Measurements from ENCODE around the gene PCDH9. TPM values are rescaled to one million over a fixed set of nuclear protein-coding genes. Genes with fewer than 3 reads are reported as not detected.

PCDH9 gene
- total RNA-seq, 1 experiment from 2014 or later: 10.1 TPM

GRCh38 chr13:66974174-66974573, 256.0 kb downstream of the PCDH9 start:
- no peaks in the 10 kb centered on the region for H3K36me3 Mint-ChIP-seq (ENCODE audit: insufficient read depth, unreplicated experiment)
- H3K4me1 Mint-ChIP-seq (ENCODE audit: insufficient read depth, unreplicated experiment): peaks cover 9% of the 10 kb centered on the region
- POLR2A ChIA-PET: no interaction called here
- DNase-seq (ENCODE audit: unreplicated experiment): no peak
- BruUV-seq (replicated peaks): no TSS peak
- H3K27ac Mint-ChIP-seq (ENCODE audit: low read depth, unreplicated experiment): no peak overlapping the region
- no peaks in the 10 kb centered on the region for H3K27me3 Mint-ChIP-seq (ENCODE audit: insufficient read depth, unreplicated experiment)
- CTCF ChIA-PET: interaction anchor here (0.9 kb wide), 1 partner anchor 11 kb away, joined by 3 read pairs; no protein-coding TSS in a partner anchor
- intact Hi-C loops (cut with micrococcal nuclease): no loop called here
- TF ChIP-seq CTCF (IDR thresholded peaks at IDR 0.05; ENCODE audit: unreplicated experiment): no peak
- no peak overlapping the region for H3K4me3 Mint-ChIP-seq (ENCODE audit: unreplicated experiment)
- H3K9me3 Mint-ChIP-seq (ENCODE audit: unreplicated experiment): no peaks in the 10 kb centered on the region

- Mint-ChIP-seq H3K9me3 (ENCODE audit: unreplicated experiment) (no peaks in the 10 kb centered on the region), H3K36me3 (ENCODE audit: insufficient read depth, unreplicated experiment) (no peaks in the 10 kb centered on the region), H3K4me3 (ENCODE audit: unreplicated experiment) (no peak overlapping the region), H3K4me1 (ENCODE audit: insufficient read depth, unreplicated experiment) (peaks cover 9% of the 10 kb centered on the region), H3K27me3 (ENCODE audit: insufficient read depth, unreplicated experiment) (no peaks in the 10 kb centered on the region), H3K27ac (ENCODE audit: low read depth, unreplicated experiment) (no peak overlapping the region)
- ChIA-PET CTCF (no interaction called here), POLR2A (no interaction called here)
- intact Hi-C loops (cut with micrococcal nuclease): no loop called here
- DNase-seq (ENCODE audit: unreplicated experiment): no peak
- TF ChIP-seq CTCF (IDR thresholded peaks at IDR 0.05; ENCODE audit: unreplicated experiment): no peak
- no TSS peak for BruUV-seq (replicated peaks)
These were observed 257.5 kb downstream of the PCDH9 start for GRCh38 chr13:66972659-66973058.

- ChIA-PET POLR2A (no interaction called here), CTCF (no interaction called here)
- H3K4me1 Mint-ChIP-seq (ENCODE audit: insufficient read depth, unreplicated experiment): peaks cover 9% of the 10 kb centered on the region
- intact Hi-C loops (cut with micrococcal nuclease): no loop called here
- BruUV-seq (replicated peaks): no TSS peak
- H3K9me3 Mint-ChIP-seq (ENCODE audit: unreplicated experiment): no peaks in the 10 kb centered on the region
- H3K27me3 Mint-ChIP-seq (ENCODE audit: insufficient read depth, unreplicated experiment): no peaks in the 10 kb centered on the region
- no peak overlapping the region for H3K4me3 Mint-ChIP-seq (ENCODE audit: unreplicated experiment)
- DNase-seq (ENCODE audit: unreplicated experiment): no peak
- TF ChIP-seq CTCF (IDR thresholded peaks at IDR 0.05; ENCODE audit: unreplicated experiment): no peak
- no peak overlapping the region for H3K27ac Mint-ChIP-seq (ENCODE audit: low read depth, unreplicated experiment)
- H3K36me3 Mint-ChIP-seq (ENCODE audit: insufficient read depth, unreplicated experiment): no peaks in the 10 kb centered on the region
These were observed 259.1 kb downstream of the PCDH9 start for GRCh38 chr13:66971004-66971403.

GRCh38 chr13:66969291-66969690, 260.8 kb downstream of the PCDH9 start:
- no TSS peak for BruUV-seq (replicated peaks)
- no peak overlapping the region for H3K4me3 Mint-ChIP-seq (ENCODE audit: unreplicated experiment)
- DNase-seq (ENCODE audit: unreplicated experiment): no peak
- intact Hi-C loops (cut with micrococcal nuclease): no loop called here
- no peaks in the 10 kb centered on the region for H3K9me3 Mint-ChIP-seq (ENCODE audit: unreplicated experiment)
- H3K27ac Mint-ChIP-seq (ENCODE audit: low read depth, unreplicated experiment): no peak overlapping the region
- CTCF ChIA-PET: interaction anchor here (0.6 kb wide), 1 partner anchor 259 kb away, joined by 3 read pairs; no protein-coding TSS in a partner anchor
- H3K4me1 Mint-ChIP-seq (ENCODE audit: insufficient read depth, unreplicated experiment): peaks cover 9% of the 10 kb centered on the region
- no peaks in the 10 kb centered on the region for H3K27me3 Mint-ChIP-seq (ENCODE audit: insufficient read depth, unreplicated experiment)
- H3K36me3 Mint-ChIP-seq (ENCODE audit: insufficient read depth, unreplicated experiment): no peaks in the 10 kb centered on the region
- POLR2A ChIA-PET: no interaction called here
- no peak for TF ChIP-seq CTCF (IDR thresholded peaks at IDR 0.05; ENCODE audit: unreplicated experiment)

Measured in MCF 10A (cell line).